Measurements from ENCODE around the gene CCRL2.
"Not testable (repeated sequence)": the region's sequence is repeated elsewhere in the genome, so short reads cannot be mapped to it uniquely, and the experiment has no call there.

CCRL2 gene

GRCh38 chr3:46422617-46423016 lies 15.6 kb downstream of the CCRL2 start:
- Histone ChIP-seq H3K27me3 (replicated peaks; ENCODE audit: control insufficient read depth, insufficient read depth, low read length) (no peaks in the 10 kb centered on the region), H3K9me3 (ENCODE audit: control insufficient read depth, low read length) (no peaks in the 10 kb centered on the region), H3K9ac (ENCODE audit: low read length) (no peak overlapping the region), H3K4me1 (ENCODE audit: control insufficient read depth, insufficient read depth, low read length) (no peaks in the 10 kb centered on the region), H3K36me3 (ENCODE audit: control insufficient read depth, insufficient read depth, low read length, severe bottlenecking) (no peaks in the 10 kb centered on the region), H3K4me3 (ENCODE audit: low read length) (no peak overlapping the region)
- no peak for DNase-seq (ENCODE audit: low read depth)

DNA sequence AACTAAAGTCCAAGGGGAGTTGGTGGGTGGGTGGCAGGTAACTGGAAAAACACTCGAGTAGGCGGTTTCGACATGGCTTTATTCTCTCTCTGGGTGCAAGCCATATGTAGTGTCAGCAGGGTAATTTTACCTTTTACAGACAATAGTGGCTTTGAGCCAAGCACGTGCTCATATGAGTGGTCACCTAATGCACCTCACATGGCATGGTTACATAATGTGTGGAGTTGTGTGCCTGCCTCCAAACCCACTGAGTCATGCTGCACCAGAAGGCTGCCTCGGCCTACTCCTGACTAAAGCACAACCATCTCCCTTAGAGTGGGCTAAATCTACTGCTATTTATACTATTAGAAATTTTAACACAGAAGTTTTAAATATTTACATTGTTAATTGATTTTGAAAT lies 16.5 kb downstream of the CCRL2 start:
- H3K27me3 ChIP-seq (replicated peaks; ENCODE audit: control insufficient read depth, insufficient read depth, low read length), result no peaks in the 10 kb centered on the region
- H3K9me3 ChIP-seq (ENCODE audit: control insufficient read depth, low read length), result no peaks in the 10 kb centered on the region
- H3K4me3 ChIP-seq (ENCODE audit: low read length), result no peak overlapping the region
- peaks cover 8% of the 10 kb centered on the region for H3K4me1 ChIP-seq (ENCODE audit: control insufficient read depth, insufficient read depth, low read length)
- no peaks in the 10 kb centered on the region for H3K36me3 ChIP-seq (ENCODE audit: control insufficient read depth, insufficient read depth, low read length, severe bottlenecking)
- DNase-seq (ENCODE audit: low read depth), result no peak
- no peak overlapping the region for H3K9ac ChIP-seq (ENCODE audit: low read length)

DNA sequence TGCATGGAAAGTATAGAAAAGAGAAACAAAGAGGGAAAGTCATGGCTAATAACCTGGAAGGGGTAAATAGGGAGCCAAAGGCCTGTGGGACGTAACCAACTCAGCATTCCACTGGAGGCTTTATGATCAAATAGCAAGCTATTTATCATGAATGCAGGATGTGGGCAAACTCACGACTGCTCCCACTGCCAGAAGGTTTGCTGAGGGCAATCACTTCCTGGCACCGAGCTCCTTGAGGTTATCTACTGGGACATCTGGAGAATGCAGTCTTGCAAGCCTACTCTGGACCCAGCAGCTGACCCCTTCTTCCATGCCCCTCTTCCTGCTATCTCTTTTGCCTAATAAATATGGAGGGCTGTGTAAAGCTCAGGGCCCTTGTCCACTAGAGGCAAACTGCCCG lies 19.4 kb downstream of the CCRL2 start:
- DNase-seq (ENCODE audit: low read depth); H3K9ac ChIP-seq (ENCODE audit: low read length); H3K9me3 ChIP-seq (ENCODE audit: control insufficient read depth, low read length); H3K4me3 ChIP-seq (ENCODE audit: low read length); H3K36me3 ChIP-seq (ENCODE audit: control insufficient read depth, insufficient read depth, low read length, severe bottlenecking); H3K27me3 ChIP-seq (replicated peaks; ENCODE audit: control insufficient read depth, insufficient read depth, low read length): not testable (repeated sequence)
- H3K4me1 ChIP-seq (ENCODE audit: control insufficient read depth, insufficient read depth, low read length), result peaks cover 11% of the 10 kb centered on the region

GRCh38 chr3:46427404-46427803 lies 20.3 kb downstream of the CCRL2 start:
- peaks cover 11% of the 10 kb centered on the region for H3K4me1 ChIP-seq (ENCODE audit: control insufficient read depth, insufficient read depth, low read length)
- H3K9ac ChIP-seq (ENCODE audit: low read length); H3K27me3 ChIP-seq (replicated peaks; ENCODE audit: control insufficient read depth, insufficient read depth, low read length); H3K4me3 ChIP-seq (ENCODE audit: low read length); H3K9me3 ChIP-seq (ENCODE audit: control insufficient read depth, low read length); H3K36me3 ChIP-seq (ENCODE audit: control insufficient read depth, insufficient read depth, low read length, severe bottlenecking); DNase-seq (ENCODE audit: low read depth): not testable (repeated sequence)

DNA sequence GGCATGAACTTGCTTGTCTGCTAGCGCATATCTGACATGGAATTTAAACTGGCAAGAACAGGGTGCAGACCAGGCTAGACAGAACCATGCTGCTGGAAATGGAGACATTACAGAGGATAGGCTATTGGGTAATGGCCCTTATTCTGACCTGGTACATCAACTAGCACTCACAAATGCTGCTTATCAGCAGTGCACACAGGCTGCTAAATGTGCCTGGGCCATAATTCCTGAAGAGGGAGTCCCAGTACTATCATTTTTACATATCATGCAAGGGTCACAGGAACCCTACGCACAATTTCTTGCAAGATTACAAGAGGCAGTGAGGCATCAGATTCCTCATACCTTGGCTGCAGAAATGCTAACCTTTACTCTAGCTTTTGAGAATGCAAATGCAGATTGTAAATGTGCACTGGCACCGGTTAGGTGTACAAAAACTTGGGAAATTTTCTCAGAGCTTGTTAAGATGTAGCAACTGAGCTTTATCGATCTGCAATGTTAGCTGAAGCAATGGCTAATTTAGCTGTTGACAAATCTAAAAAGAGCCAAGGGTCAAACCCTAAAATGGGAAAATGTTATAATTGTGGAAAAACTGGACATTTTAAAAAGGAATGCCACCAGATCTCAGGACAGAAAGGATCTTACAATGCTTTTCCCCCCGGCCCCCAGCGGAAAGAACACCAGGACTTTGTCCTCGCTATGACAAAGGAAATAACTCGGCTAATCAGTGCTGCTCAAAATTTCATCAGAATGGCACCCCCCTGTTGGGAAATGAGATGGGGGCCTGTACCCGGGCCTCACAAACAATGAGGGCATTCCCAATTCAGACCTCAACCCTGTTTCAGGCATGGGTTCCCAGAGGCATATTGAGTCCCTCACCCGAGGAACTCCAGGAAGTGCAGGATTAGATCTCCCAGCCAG lies 21.1 kb downstream of the CCRL2 start:
- H3K4me1 ChIP-seq (ENCODE audit: control insufficient read depth, insufficient read depth, low read length), result peaks cover 11% of the 10 kb centered on the region
- no peaks in the 10 kb centered on the region for H3K27me3 ChIP-seq (replicated peaks; ENCODE audit: control insufficient read depth, insufficient read depth, low read length)
- DNase-seq (ENCODE audit: low read depth), result no peak
- H3K36me3 ChIP-seq (ENCODE audit: control insufficient read depth, insufficient read depth, low read length, severe bottlenecking), result no peaks in the 10 kb centered on the region
- H3K4me3 ChIP-seq (ENCODE audit: low read length), result no peak overlapping the region
- peaks cover 7% of the 10 kb centered on the region for H3K9me3 ChIP-seq (ENCODE audit: control insufficient read depth, low read length)
- H3K9ac ChIP-seq (ENCODE audit: low read length), result no peak overlapping the region

DNA sequence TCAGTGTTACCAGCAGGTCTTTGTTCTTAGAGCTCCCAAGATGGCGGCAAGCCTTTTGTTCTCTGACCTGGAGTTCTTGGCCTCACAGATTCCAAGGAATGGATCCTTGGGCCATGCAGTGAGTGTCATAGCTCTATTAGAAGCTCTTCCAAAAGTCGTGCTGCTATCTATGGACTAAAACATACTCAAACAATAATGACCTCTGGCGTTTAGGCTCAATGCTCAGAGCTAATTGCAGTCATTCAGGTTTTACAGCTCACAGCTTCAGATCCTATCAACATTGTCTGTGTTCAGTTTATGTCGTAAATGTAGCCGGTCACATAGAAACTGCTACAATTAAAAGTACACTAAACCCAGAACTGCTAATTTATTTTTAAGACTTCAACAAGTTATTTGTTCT lies 22.2 kb downstream of the CCRL2 start:
- H3K36me3 ChIP-seq (ENCODE audit: control insufficient read depth, insufficient read depth, low read length, severe bottlenecking), result no peaks in the 10 kb centered on the region
- peaks cover 7% of the 10 kb centered on the region for H3K9me3 ChIP-seq (ENCODE audit: control insufficient read depth, low read length)
- peaks cover 11% of the 10 kb centered on the region for H3K4me1 ChIP-seq (ENCODE audit: control insufficient read depth, insufficient read depth, low read length)
- H3K27me3 ChIP-seq (replicated peaks; ENCODE audit: control insufficient read depth, insufficient read depth, low read length), result peaks cover 7% of the 10 kb centered on the region
- H3K9ac ChIP-seq (ENCODE audit: low read length), result no peak overlapping the region
- DNase-seq (ENCODE audit: low read depth), result no peak
- no peak overlapping the region for H3K4me3 ChIP-seq (ENCODE audit: low read length)

- Histone ChIP-seq H3K9ac (ENCODE audit: low read length) (no peak overlapping the region), H3K9me3 (ENCODE audit: control insufficient read depth, low read length) (peaks cover 7% of the 10 kb centered on the region), H3K4me1 (ENCODE audit: control insufficient read depth, insufficient read depth, low read length) (peaks cover 11% of the 10 kb centered on the region), H3K4me3 (ENCODE audit: low read length) (no peak overlapping the region), H3K36me3 (ENCODE audit: control insufficient read depth, insufficient read depth, low read length, severe bottlenecking) (no peaks in the 10 kb centered on the region), H3K27me3 (replicated peaks; ENCODE audit: control insufficient read depth, insufficient read depth, low read length) (peaks cover 10% of the 10 kb centered on the region)
- no peak for DNase-seq (ENCODE audit: low read depth)
Measured at GRCh38 chr3:46429671-46430070, 22.6 kb downstream of the CCRL2 start.

DNA sequence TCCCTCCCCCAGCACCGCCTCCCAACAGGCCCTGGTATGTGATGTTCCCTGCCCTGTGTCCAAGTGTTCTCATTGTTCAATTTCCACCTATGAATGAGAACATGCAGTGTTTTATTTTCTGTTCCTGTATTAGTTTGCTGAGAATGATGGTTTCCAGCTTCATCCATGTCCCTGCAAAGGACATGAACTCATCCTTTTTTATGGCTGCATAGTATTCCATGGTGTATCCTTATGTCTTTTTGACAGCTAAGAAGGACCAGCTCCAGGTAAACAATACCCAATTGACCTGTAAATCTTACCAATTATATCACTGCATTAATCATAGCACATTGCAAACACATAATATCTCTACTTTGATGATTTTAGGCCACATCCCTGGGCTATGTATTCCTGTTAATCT lies 23.8 kb downstream of the CCRL2 start:
- H3K4me3 ChIP-seq (ENCODE audit: low read length); DNase-seq (ENCODE audit: low read depth); H3K9ac ChIP-seq (ENCODE audit: low read length); H3K9me3 ChIP-seq (ENCODE audit: control insufficient read depth, low read length); H3K36me3 ChIP-seq (ENCODE audit: control insufficient read depth, insufficient read depth, low read length, severe bottlenecking): not testable (repeated sequence)
- peaks cover 16% of the 10 kb centered on the region for H3K27me3 ChIP-seq (replicated peaks; ENCODE audit: control insufficient read depth, insufficient read depth, low read length)
- H3K4me1 ChIP-seq (ENCODE audit: control insufficient read depth, insufficient read depth, low read length), result peaks cover 11% of the 10 kb centered on the region

DNA sequence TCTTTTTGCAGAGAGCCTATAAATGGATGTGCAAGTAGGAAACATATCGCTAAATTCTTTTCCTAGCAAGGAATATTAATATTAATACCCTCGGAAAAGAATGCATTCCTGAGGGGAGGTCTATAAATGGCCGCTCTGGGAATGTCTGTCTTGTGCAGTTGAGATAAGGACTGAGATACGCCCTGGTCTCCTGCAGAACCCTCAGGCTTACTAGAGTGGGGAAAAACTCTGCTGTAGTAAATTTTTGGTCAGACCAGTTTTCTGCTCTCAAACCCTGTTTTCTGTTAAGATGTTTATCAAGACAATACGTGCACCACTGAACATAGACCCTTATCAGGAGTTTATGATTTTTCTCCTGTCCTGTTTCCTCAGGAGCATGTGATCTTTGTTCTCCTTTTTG lies 24.8 kb downstream of the CCRL2 start:
- Histone ChIP-seq H3K27me3 (replicated peaks; ENCODE audit: control insufficient read depth, insufficient read depth, low read length) (peaks cover 17% of the 10 kb centered on the region), H3K4me1 (ENCODE audit: control insufficient read depth, insufficient read depth, low read length) (peaks cover 11% of the 10 kb centered on the region)
- H3K9ac ChIP-seq (ENCODE audit: low read length); DNase-seq (ENCODE audit: low read depth); H3K36me3 ChIP-seq (ENCODE audit: control insufficient read depth, insufficient read depth, low read length, severe bottlenecking); H3K4me3 ChIP-seq (ENCODE audit: low read length); H3K9me3 ChIP-seq (ENCODE audit: control insufficient read depth, low read length): not testable (repeated sequence)

- H3K9ac ChIP-seq (ENCODE audit: low read length); H3K4me3 ChIP-seq (ENCODE audit: low read length); H3K36me3 ChIP-seq (ENCODE audit: control insufficient read depth, insufficient read depth, low read length, severe bottlenecking); H3K9me3 ChIP-seq (ENCODE audit: control insufficient read depth, low read length); DNase-seq (ENCODE audit: low read depth); H3K4me1 ChIP-seq (ENCODE audit: control insufficient read depth, insufficient read depth, low read length): not testable (repeated sequence)
- peaks cover 17% of the 10 kb centered on the region for H3K27me3 ChIP-seq (replicated peaks; ENCODE audit: control insufficient read depth, insufficient read depth, low read length)
Measured at GRCh38 chr3:46433118-46433517, 26.1 kb downstream of the CCRL2 start.

GRCh38 chr3:46433841-46434240 lies 26.8 kb downstream of the CCRL2 start:
- Histone ChIP-seq H3K9ac (ENCODE audit: low read length) (no peak overlapping the region), H3K27me3 (replicated peaks; ENCODE audit: control insufficient read depth, insufficient read depth, low read length) (peaks cover 17% of the 10 kb centered on the region), H3K4me1 (ENCODE audit: control insufficient read depth, insufficient read depth, low read length) (peaks cover under 1% of the 10 kb centered on the region), H3K36me3 (ENCODE audit: control insufficient read depth, insufficient read depth, low read length, severe bottlenecking) (no peaks in the 10 kb centered on the region), H3K4me3 (ENCODE audit: low read length) (no peak overlapping the region), H3K9me3 (ENCODE audit: control insufficient read depth, low read length) (peaks cover 7% of the 10 kb centered on the region)
- no peak for DNase-seq (ENCODE audit: low read depth)

All from adipocyte (in vitro differentiated cells).